HG03439 (cell line): Measurements from ENCODE around the gene MIXL1.
"Not testable (repeated sequence)": the region's sequence is repeated elsewhere in the genome, so short reads cannot be mapped to it uniquely, and the experiment has no call there.

Source experiments
- ATAC-seq: cut with Tn5 transposase; IDR thresholded peaks from one replicate; pipeline ENCODE4 v1.9.1; 2021; ENCODE audit warnings: mild to moderate bottlenecking, moderate library complexity; ENCODE audit not compliant: unreplicated experiment

MIXL1 gene

DNA sequence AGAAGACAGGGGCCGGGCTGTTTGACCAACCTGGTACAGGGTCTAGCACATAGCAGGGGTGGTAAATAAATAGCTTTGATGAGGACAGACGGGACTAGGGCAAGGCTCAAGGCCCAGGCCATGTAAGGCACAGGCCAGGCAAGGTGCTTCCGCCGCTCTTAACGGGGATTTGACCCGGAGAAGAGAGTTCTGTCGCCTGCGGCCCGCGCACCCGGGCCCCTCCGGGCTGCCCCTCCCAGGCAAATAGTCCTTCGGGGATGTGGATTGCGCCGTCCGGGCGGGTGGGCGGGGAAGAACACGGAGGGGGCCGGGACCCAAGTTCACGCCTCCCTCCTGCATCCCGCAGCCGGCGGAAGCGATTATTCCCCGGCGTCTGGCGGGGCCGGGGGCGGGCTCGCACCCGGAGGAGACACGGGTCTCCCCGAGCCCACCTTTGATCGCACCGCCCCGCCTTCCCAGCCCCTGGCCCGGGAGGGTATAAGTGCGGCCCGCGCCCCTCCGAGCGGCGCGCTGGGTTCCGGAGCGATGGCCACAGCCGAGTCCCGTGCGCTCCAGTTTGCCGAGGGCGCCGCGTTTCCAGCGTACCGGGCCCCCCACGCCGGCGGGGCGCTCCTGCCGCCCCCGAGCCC lies at the start of gene MIXL1:
Gene MIXL1 (plus strand): TSS at position 508 of the 629 bp plus-strand sequence. CDS start 18 bp downstream, at position 526.
- no peak for ATAC-seq

GRCh38 chr1:226176870-226177269 lies 46.6 kb upstream of the MIXL1 start:
- no peak for ATAC-seq

DNA sequence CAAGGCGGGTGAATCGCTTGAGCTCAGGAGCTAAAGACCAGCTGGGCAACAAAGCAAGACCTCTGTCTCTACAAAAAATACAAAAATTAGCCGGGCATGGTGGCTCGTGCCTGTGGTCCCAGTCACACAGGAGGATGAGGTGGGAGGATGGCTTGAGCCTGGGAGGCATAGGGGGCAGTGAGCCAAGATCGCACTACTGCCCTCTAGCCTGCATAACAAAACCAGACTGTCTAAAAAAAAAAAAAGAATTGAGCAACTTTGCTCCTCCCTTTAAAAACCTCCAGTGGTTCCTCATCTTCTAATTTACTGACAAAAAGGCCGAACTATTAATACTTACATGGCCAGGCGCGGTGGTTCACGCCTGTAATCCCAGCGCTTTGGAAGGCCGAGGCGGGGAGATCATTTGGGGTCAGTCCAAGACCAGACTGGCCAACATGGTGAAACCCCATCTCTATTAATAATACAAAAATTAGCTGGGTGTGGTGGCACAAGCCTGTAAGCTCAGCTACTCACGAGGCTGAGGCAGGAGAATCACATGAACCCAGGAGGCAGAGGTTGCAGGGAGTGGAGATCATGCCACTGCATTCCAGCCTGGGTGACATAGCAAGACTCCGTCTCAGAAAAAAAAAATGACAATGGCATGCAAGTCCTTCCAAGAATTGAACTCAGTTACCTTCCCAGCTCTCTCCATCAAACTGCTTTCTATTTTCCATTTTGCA lies 41.3 kb upstream of the MIXL1 start:
- ATAC-seq = no peak

GRCh38 chr1:226185141-226186036 lies 38.1 kb upstream of the MIXL1 start:
- ATAC-seq = no peak

DNA sequence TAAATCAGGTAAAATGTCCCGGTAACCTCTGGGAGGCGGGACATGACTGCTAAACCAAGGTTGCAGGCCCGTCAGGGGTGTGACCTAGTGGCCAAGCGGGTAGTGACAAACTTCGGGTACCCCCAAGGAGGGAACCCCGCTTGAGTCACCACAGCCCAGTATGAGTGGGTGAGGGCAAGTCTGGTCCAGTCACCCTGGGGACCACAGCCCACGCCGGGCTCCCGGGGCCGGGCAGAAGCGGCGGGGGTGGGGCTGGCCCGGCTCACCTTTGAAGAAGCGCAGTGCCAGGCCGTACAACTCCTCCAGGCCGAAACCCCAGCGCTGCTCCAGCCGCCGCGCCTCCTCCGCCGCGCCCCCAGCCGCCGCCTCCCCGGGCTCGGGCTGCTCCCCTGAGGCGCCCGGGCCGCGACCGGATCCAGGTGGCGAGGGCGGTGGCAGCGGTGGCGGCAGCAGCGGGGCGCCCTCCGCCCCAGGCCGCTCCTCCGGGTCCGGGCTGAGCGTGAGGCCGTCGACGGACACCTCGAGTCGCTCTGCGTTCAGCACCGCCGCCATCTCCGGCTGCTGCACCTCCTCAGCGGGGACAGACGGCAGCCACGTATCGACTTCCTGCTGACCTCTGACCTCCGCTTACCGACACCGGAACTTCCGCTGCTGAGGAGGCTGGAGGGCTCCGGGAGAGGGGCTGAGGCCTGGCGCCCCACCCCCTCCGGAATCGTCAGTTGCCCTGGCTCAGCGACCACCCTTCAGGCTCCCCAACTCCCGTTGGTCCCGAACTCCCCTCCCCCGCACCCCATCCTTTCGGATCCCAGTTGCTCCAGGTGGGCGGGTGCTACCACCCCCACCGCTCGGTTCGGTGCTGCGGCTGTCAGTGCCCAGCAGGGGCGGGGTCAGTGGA lies 37.1 kb upstream of the MIXL1 start, which contains the start of gene ACBD3:
Gene ACBD3 (minus strand): TSS at position 618 of the 895 bp plus-strand sequence. CDS start 66 bp downstream, at position 552.
- ATAC-seq = peak; percentile 94

- ATAC-seq = no peak
These were observed 36.5 kb upstream of the MIXL1 start for GRCh38 chr1:226187019-226187322.

- ATAC-seq = no peak
These were observed 36.1 kb upstream of the MIXL1 start for GRCh38 chr1:226187380-226187779.

DNA sequence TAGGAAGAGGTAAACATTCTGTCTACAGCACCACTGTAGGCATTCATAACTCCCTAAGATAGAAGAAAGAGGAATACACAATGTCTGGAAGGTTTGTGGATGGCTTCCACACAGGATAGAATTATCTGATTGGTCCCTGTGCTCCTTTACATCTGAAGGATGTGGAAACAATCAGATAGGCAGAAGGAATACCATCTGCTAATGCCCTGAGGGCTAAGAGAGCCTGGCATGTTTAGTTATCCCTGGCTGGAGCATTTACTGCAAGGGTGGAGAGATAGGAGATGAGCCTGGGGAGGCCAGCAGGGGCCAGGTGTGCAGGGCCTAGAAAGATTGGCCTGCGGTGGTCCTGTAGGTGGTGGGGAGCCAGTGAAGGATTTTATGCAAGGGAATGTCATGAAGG lies 28.3 kb upstream of the MIXL1 start:
- ATAC-seq = no peak

GRCh38 chr1:226199971-226200370 lies 23.5 kb upstream of the MIXL1 start:
- no peak for ATAC-seq

DNA sequence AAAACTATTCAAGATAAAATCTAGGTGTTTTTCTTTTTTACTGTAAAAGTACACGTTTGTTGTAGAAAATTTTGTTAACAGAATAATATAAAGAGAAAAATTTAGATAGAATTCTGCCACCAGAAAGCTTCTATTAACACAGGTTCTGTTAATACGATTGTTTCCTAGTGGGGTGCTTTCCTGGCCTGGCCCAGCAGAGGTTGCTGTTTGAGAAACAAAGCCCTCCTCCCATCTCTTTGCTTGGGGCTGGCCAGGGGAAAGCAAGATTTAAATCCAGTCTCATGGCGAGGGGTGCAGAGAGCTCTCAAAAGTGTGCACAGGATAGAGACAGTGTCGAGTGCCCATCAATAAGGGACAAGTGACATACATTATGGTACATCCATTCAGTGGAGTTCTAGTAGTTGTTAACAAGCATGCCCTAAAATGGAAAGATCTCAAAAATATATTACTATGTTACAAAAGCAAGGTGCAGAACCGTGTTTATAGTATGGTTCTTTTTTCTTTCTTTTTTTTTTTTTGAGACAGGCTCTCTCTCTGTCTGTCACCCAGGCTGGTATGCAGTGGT lies 22.4 kb upstream of the MIXL1 start:
- no peak for ATAC-seq

- ATAC-seq = no peak
These were observed 21.2 kb upstream of the MIXL1 start for GRCh38 chr1:226202246-226202645.

- not testable (repeated sequence) for ATAC-seq
These were observed 20.8 kb upstream of the MIXL1 start for GRCh38 chr1:226202666-226203065.

GRCh38 chr1:226203240-226203639 lies 20.2 kb upstream of the MIXL1 start:
- ATAC-seq = no peak

DNA sequence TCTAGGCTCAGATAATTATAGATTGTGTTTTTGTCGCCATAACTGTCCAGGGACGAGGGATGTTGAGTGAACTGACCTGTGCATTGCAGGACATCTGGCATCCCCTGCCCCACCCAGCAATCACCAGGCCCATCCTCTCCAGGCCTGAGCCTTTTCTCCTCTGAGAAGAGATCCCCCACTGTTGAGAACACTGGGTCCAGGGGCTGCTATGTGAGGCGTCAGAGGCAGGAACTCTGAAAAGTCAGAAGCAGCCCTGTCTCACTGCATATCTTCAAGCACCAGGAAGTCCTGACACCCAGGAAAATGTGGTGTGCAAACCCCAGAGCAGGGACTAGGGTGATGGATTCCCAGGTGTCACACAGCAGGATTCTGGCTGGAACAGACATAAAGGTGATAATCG lies 19.8 kb upstream of the MIXL1 start:
- no peak for ATAC-seq

- ATAC-seq = no peak
These were observed 19.3 kb upstream of the MIXL1 start for GRCh38 chr1:226204198-226204597.

GRCh38 chr1:226207048-226207447 lies 16.4 kb upstream of the MIXL1 start:
- no peak for ATAC-seq

- ATAC-seq = no peak
These were observed 14.0 kb upstream of the MIXL1 start for GRCh38 chr1:226209307-226210059.

DNA sequence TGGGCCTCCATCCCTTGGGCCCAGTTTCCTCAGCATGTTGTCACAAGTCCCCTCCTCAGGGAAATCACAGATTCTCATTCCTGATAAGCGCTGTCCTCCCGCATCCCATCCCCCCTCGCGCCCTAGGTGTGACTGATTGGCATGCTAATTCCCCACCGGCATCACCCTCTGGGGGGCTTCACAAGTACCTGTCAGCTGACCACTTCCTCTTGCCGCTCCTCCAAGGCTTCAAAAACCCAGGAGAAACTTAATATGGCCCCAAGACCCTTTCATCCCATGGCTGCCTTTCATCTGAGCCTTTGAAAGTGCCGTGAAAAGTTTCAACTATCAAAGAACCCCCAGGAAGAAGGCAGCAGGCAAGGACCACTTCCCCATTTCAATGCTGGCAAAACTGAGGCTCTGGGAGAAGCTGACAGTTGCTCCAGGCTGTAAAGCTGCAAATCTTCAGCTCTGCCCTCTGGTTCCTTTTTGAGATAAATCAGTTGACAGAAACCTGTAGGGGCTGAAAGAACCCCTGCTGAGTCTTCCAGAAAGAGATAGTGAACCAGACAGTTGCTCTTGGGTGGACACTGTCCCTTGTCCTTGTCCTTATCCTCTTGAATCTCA lies 12.8 kb upstream of the MIXL1 start:
- no peak for ATAC-seq

GRCh38 chr1:226211181-226211821 lies 12.2 kb upstream of the MIXL1 start:
- ATAC-seq = no peak
